H1 (cell line): ENCODE data around the gene OSBPL9. TPM values are rescaled to one million over a fixed set of nuclear protein-coding genes. Genes with fewer than 3 reads are reported as not detected.

Experiments used
- BCL11A ChIP-seq, 2 experiments: IDR thresholded peaks; one replicate each; pipeline ENCODE4 v1.6.1; 2011; ENCODE audit warnings: low read depth in 2 of 2, low read length in 2 of 2, mild to moderate bottlenecking in 2 of 2
- KDM5A ChIP-seq: fragments of 200-600 bp; IDR thresholded peaks from 2 replicates; pipeline ENCODE4 v1.7.1; 2012; ENCODE audit warnings: mild to moderate bottlenecking, low read length, inconsistent platforms, mixed read lengths
- USF2 ChIP-seq: IDR thresholded peaks from 2 replicates; pipeline ENCODE4 v1.6.1; 2011; ENCODE audit warnings: low read length, improper control_type of control experiment
- YY1 ChIP-seq: IDR thresholded peaks from 2 replicates; pipeline ENCODE4 v1.6.1; 2011; ENCODE audit warnings: low read depth, mild to moderate bottlenecking, low read length
- polyA plus RNA-seq, 7 experiments: library from polyadenylated mRNA; depleted of rRNA in 3 of 7; stranded (reverse) in 5 of 7; unstranded in 2 of 7; fragments of >200 nt in 5 of 7; fragments of 200-250 nt in 2 of 7; gene quantifications; 1 replicate in 5 of 7; 2 replicates in 1 of 7; 4 replicates in 1 of 7; pipeline versions ENCODE4 v1.2.1 to v1.2.3, GENCODE V29; 2011 to 2013; ENCODE audit warnings: missing spikeins in 2 of 7, mixed read lengths in 2 of 7
- total RNA-seq: library from RNA; stranded (reverse); fragmentation: NEBNext Ultra II Directional; extraction: Animal tissue kit (Norgen Biotek cat#: 25700); gene quantifications from 2 replicates; pipeline ENCODE4 v1.2.1, GENCODE V29; 2021
- TF ChIP-seq, protein P1 (sequence below), 3 experiments: IDR thresholded peaks; 1 replicate in 2 of 3; 2 replicates in 1 of 3; pipeline versions ENCODE4 v1.5.1 to v1.6.1; 2011; ENCODE audit warnings: low read length in 3 of 3, mild to moderate bottlenecking in 3 of 3, inconsistent platforms in 2 of 3, low read depth in 1 of 3, moderate library complexity in 1 of 3; ENCODE audit not compliant: insufficient read depth in 1 of 3; ENCODE audit errors: control extremely low read depth in 1 of 3

The OSBPL9 gene
- total and polyA plus RNA-seq, 2 of the 8 experiments (the other 6 are each of a cell fraction or from before 2014, with no cell fraction given), result 58.2 to 71.6 TPM

GRCh38 chr1:51616903-51617708, at the start of gene OSBPL9 (continued):
- peak; percentile 99 for TF ChIP-seq KDM5A
- peak; percentile 97 for TF ChIP-seq YY1
- no peak for TF ChIP-seq USF2
- TF ChIP-seq, protein P1, sequence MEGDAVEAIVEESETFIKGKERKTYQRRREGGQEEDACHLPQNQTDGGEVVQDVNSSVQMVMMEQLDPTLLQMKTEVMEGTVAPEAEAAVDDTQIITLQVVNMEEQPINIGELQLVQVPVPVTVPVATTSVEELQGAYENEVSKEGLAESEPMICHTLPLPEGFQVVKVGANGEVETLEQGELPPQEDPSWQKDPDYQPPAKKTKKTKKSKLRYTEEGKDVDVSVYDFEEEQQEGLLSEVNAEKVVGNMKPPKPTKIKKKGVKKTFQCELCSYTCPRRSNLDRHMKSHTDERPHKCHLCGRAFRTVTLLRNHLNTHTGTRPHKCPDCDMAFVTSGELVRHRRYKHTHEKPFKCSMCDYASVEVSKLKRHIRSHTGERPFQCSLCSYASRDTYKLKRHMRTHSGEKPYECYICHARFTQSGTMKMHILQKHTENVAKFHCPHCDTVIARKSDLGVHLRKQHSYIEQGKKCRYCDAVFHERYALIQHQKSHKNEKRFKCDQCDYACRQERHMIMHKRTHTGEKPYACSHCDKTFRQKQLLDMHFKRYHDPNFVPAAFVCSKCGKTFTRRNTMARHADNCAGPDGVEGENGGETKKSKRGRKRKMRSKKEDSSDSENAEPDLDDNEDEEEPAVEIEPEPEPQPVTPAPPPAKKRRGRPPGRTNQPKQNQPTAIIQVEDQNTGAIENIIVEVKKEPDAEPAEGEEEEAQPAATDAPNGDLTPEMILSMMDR (IDR thresholded peaks at IDR 0.05; ENCODE audit: control extremely low read depth in 1 of 3, insufficient read depth in 1 of 3, low read depth in 1 of 3, low read length in 3 of 3), result no peak
- no peak for TF ChIP-seq BCL11A (IDR thresholded peaks at IDR 0.05; ENCODE audit: low read depth in 2 of 2, low read length in 2 of 2)
